Activated CD8-positive, alpha-beta memory T cell treated with anti-CD3 and anti-CD28 coated beads for 36 hours (primary cell): Measurements from ENCODE around the gene VAX1. TPM values are rescaled to one million over a fixed set of nuclear protein-coding genes. Genes with fewer than 3 reads are reported as not detected.
"Not testable (repeated sequence)": the region's sequence is repeated elsewhere in the genome, so short reads cannot be mapped to it uniquely, and the experiment has no call there.

Experiments
- CTCF ChIA-PET: fragments of 350-600 bp; sonication (Branson Sonifier 250); formaldehyde crosslinking; loops from one replicate; lab custom pipeline; 2021; ENCODE audit warnings: antibody characterized with exemption; lab: Charles Lee
- POLR2A ChIA-PET: fragments of 350-600 bp; sonication (Branson Sonifier 250); formaldehyde crosslinking; loops from one replicate; lab custom pipeline; 2021; ENCODE audit warnings: antibody characterized with exemption; lab: Charles Lee
- total RNA-seq, 2 experiments: library from RNA; stranded (reverse); gene quantifications; one replicate each; pipeline ENCODE4 v1.2.3, GENCODE V29; 2021

Gene VAX1
- total RNA-seq, 2 experiments from 2014 or later: not detected

DNA sequence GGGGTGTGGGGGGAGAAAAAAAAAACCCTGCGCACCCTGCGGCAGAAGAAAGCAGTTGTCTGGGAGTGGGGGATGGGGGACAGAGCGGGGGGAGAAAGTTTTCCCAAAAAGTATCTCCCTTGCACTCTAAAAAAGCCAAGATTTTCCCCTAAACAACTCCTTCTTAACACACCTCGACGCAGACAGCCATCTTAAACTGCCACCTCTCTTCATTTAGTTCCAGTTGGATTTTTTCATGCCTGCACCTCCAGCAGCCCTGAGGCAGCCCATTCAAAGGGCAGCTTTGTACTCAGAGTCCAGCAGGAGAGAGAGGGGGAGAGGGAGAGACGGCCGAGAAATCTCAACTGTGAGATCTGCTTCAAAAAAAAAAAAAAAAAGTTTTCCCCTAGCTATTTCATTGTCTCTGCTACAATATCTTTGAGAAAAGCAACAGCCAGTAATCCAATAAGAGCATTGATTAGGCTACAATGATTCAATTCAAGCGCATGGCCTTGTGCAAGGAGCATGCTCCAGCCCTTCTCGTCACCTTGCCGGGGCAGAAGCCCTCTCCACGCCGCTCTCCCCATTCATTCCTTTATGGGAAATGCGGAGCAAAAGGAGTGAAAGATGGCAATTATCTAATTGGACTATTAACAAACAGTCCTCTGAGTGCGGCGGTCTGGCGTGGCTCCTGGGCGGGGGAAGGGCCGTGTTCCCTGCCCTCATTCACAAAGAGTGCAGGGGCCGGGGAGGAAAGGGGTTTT, 939 bp upstream of the VAX1 start:
- ChIA-PET POLR2A (no interaction called here), CTCF (no interaction called here)

DNA sequence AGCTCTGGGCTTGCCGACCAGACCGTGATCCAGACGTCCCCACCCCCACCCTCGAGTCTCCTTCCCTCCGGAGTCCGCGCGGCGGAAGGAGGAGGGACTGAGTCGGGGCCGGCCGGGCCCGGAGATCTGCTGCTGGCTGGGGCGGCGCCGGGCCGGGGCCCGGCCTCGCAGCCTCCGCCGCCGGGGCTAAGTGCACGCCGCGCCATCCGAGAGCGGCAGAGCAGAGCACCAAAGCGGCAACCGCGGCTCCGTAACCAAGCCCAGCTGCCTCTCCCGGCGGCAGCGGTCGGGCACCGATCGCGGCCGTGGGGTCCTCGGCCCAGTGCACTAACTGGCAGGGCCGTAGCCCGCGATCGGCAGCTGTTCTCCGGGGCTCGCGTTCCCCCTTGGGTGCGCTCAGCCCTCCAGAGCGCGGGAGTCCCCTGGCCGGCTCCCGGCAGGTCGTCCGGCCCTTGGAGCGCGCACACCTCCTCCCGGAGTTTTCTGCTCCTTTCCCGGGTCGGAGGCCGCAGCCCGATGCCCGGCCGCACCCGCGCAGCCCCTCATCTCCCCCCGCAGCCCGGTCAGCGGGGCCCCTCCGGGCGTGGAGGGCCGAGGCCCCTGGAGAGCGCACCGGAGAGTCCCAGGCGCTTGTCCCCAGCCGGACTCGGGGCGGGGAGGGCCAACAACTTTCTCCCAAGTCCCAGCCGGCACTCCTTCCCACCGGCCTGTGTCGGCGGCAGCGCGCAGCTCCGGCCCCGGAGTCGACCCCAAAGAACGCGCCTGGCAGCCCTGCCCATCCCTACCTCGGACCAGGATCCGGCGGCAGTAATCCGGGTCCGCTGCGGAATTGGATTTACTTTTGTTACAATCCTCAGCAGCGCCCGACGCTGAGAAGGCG, 799 bp downstream of the VAX1 start:
- ChIA-PET CTCF (interaction anchor here (3.1 kb wide), 1 partner anchor 30 kb away, joined by 10 read pairs; no protein-coding TSS in a partner anchor), POLR2A (no interaction called here)

DNA sequence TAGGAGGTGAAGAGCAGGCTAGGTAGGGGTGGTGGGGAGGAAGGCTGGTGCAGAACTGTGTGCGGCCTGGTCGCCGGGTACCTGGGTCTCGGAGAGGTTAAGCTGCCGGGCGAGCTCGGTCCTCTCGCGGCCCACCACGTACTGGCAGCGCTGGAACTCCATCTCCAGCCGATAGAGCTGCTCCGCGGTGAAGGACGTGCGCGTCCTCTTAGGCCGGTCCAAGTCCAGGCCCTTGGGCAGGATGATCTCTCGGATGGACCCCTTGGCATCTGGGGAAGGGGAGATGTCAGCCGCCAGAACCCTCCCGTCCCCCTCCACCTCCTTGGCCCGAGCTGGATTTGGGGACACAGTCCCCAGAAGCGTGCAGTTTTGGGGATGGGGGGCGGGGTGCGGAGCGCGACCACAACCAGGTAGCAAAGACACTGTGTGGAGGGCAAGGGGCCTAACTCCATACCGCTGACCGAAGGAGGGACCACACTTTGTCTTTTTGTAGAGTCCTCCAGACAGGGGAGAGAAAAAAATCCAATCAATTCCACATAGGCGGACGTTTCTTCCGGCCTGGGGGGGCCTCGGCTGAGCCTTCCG, 1.6 kb downstream of the VAX1 start:
- ChIA-PET CTCF (interaction anchor here (1.1 to 3.1 kb wide), 2 partner anchors 31 to 39 kb away, joined by 4 to 10 read pairs; no protein-coding TSS in a partner anchor), POLR2A (no interaction called here)

DNA sequence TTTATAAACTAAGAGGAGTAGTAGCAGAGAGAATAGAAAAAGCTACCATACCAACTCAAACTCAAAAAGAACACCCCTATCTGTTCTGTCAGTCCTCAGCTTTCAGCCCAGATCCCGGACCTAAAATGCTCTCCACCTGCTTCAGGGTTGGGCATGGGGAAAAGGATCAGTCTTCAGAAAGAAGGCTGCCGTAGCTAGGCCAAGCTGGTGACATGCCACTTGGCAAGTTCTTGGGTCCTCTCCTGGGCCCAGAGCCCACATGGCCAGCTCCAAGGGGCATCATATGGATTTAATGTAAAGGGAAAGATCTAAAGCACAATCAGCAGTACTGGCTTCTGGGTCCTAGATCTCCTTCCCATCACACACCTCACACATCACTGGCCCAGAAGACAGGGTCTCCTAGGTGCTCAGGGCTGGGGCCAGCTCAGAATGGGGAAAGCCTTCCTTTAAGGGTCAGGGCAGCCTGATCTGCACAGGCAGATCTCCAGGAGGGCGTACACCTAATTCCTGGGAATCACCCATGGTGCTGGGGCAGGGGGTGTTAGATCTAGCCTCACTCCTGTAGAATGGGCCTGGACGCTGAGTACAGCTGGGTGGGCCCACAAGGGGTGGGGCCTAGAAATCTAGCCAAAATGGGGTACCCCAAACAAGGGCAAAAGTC, 2.5 kb downstream of the VAX1 start:
- ChIA-PET POLR2A (no interaction called here), CTCF (interaction anchor here (1.1 to 3.1 kb wide), 2 partner anchors 31 to 39 kb away, joined by 4 to 10 read pairs; no protein-coding TSS in a partner anchor)

DNA sequence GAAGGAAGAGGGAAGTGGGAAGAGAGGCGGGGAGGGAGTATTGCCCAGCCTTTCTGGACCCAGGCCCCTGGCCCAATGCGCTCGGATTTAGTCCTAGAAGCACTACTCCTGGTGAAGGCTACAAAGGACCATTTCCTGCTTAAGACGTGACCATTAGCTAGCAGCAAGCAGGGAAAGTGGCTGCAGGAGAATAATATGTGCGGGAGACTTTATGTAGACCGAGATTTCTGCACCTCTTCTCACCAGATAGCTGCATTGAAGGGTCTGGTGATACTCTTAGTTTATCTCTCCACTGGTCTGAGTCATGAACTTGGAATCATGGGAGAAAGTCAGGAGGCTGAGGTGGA, 3.1 kb downstream of the VAX1 start:
- POLR2A ChIA-PET: no interaction called here
- CTCF ChIA-PET: interaction anchor here (1.2 to 3.1 kb wide), 2 partner anchors 32 to 338 kb away, joined by 4 to 10 read pairs; no protein-coding TSS in a partner anchor

DNA sequence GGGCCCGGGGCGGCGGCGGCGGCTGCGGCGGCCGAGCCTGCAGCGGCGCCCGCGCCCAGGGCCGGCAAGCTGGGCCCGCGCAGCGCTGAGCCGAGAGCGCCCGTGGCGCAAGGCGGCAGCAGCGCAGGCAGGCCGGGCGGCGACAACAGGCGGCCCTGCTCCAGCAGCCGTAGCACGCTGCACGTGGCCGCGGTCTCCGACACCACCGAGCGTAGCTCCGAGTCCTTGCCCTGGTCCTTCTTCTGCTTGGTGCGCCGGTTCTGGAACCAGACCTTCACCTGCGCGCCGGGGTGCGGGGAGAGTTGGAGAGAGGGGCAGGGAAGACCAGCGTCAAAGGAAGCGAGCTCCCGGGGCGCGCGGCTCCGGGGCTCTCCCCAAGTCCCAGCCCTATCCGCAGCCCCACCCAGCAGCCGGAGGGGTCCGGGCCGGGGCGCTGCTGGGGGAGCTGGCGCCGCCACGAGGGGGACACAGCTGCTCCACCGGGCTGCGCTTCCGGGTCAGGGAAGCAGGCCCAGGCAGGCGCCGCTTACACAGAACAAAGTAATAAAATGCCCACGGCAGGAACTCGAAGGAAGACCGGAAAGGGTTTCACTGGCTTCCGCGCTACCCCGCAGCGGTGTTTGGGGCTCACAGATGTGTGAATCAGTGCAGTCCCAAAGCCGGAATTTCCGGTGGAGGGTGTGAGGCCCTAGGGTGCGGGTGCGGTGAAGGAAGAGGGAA, 3.6 kb downstream of the VAX1 start:
- ChIA-PET POLR2A (no interaction called here), CTCF (interaction anchor here (1.0 to 3.1 kb wide), 3 partner anchors 33 to 338 kb away, joined by 4 to 10 read pairs (median 4); no protein-coding TSS in a partner anchor)

DNA sequence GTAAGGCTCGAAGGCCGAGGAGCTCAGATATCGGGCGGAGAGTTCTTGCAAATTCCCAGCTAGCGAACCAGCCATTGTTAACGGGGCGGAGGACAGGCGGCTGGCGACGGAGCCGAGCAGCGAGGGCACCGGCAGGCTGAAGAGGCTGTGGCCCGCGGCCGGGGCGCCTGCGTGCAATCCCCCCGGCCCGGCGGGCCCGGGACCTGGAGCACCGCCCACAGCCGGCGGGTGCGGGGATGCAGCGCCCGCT, 4.1 kb downstream of the VAX1 start:
- ChIA-PET CTCF (interaction anchor here (1.0 to 1.2 kb wide), 2 partner anchors 41 to 337 kb away, joined by 4 read pairs; no protein-coding TSS in a partner anchor), POLR2A (no interaction called here)

DNA sequence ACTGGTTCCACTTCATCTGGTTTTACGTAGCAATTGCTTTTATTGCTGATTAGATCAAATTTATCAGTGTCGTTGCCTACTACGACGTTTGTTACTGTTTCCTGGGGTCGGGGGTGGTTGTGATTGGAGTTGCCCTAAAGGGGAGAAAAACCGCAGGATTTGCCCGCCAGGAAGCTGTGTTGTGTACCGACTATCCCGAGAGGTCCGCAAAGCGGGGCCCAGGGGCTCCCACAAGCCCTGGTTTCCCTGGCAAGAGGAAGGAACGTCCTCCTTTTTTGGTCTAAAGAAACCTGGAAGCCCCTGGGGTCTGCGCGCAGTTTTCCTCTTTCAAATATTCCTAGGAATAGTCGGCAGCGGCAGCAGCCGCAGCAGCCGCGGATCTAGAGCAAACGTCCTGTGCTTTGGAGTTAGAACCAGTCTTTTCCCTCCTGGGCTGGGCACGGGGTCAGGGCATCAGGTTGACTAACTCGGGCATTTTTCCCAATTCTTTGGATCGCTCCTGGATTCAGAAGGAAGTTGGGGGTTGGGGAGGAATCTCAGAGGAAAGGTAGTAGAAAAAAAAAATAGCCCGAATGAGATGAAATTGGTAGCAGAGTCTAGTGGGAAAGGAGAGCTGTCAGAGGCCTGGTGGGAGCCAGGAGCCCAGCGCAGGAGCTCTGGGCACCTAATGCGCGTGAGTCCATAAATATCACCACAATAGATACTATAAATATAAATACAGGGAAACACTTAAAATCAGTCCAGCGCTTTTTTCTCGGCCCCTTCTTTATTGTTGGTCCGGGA, 4.6 kb downstream of the VAX1 start:
- ChIA-PET CTCF (interaction anchor here (1.0 to 1.5 kb wide), 3 partner anchors 35 to 337 kb away, joined by 3 to 4 read pairs (median 4); no protein-coding TSS in a partner anchor), POLR2A (no interaction called here)

DNA sequence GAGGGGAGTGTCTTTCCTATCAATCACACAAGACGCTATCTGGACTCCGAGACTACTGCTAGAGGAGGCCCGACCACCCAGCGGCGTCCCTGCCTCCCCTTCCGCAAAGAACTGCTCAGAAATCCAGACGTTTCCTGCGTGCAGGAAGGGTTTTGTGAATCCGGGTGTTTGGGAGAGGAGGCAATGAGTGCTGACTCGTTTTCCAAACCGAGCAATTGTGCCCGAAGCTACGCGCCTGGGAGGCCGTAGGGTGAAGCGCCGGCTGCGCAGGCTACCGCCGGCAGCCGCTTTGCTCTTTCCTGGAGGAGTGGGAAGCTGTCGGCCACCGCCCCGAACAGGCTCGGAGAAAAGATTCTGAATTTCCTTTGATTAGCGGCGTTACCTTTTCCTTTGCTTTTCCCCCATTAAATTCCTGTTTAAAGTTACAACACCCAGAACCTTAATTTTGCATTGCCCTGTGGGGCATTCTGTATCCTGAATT, 5.3 kb downstream of the VAX1 start:
- ChIA-PET POLR2A (no interaction called here), CTCF (interaction anchor here (1.5 kb wide), 1 partner anchor 36 kb away, joined by 3 read pairs; no protein-coding TSS in a partner anchor)

DNA sequence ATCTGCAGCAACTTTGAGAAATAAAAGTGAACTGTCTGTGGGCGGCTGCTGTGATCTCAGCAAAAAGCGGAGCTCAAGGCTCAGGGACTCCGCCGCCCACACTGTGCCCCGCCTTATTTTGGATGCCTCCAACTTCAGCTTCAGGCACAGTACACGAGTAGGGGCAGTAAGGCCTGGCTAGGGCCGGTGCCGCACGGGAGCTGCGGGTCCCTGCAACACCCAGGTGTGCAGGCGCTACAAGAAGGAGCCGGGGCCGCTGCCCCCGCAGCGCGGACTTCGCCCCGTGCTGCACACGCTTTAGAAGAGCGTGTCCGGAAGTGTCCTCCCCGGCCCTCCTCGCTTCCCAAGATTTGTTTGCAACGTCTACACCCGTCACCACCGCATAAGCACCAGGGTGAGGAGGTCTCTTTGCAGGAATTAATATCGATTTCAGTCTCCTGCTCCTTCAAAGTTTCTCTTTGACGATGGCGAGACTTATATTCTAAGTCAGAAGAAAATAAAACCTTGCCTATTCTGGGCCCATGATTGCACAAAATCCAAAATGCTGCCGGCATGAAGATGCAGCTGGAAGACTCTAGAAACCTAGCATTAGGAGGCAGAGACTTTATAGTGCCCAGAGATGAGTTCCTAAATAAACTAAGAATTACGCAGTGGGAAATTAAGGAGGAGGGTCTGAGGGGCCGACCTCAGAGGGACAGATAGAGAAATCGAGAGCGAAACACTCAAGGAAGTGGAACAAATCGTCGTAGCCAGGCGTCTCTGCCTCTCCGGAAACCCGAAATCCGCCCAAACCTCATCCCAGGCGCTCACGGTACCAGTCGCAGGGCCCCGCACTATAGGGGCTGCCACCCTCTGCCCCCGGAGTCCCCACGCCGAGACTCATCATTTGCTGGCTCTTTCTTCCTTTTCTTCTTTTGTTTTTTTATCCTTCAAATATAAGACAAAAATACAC, 6.4 kb downstream of the VAX1 start:
- CTCF ChIA-PET: interaction anchor here (1.1 to 1.3 kb wide), 2 partner anchors 36 to 43 kb away, joined by 3 to 5 read pairs; no protein-coding TSS in a partner anchor
- POLR2A ChIA-PET: no interaction called here

DNA sequence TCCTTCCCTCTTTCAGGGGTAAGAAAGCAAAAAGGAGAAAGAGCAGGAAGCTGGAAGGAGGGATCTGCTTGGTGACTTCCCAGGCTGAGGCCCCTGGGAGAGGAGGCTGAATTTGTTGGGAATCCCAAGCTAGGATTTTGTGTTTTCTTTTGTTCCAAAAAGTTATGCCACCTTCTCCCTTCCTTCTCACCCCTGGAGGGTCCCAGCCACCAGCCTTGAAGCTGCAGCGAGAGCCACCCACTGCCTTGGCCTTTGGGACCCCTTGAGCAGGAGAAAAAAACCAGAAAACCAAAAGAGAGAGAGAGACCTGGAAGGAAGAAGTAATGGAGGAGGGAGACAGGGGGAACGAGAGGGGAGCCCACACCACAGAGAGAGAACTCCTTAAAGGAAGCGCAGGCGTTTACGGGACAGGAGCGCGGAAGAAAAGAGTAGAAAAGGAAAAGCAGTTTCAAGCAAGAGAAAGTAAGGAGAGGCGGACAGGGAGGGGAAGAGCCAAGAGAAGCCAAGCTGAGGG, 7.2 kb downstream of the VAX1 start:
- POLR2A ChIA-PET: no interaction called here
- CTCF ChIA-PET: interaction anchor here (1.1 to 1.3 kb wide), 2 partner anchors 37 to 44 kb away, joined by 3 to 5 read pairs; no protein-coding TSS in a partner anchor

DNA sequence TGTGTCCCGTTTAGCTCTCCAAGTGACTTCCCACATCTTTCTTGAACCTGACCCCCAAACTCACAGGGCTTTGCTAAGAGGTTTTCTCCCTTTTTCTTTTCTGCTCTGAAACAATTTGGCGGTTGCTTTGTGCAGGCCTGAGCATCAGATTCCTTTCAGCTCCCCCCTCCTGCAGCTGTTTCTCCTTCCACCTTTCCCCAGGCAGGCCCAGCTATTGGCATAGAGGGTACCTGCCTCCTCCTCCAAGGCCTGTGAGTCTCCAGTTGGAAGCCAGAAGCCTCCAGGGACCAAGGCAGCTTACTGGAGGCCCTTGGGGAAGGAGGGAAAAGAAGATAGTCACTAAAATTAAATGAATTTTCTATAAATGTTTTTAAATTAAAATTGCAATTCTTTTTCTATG, 7.7 kb downstream of the VAX1 start:
- ChIA-PET POLR2A (no interaction called here), CTCF (interaction anchor here (1.1 kb wide), 1 partner anchor 37 kb away, joined by 3 read pairs; no protein-coding TSS in a partner anchor)

DNA sequence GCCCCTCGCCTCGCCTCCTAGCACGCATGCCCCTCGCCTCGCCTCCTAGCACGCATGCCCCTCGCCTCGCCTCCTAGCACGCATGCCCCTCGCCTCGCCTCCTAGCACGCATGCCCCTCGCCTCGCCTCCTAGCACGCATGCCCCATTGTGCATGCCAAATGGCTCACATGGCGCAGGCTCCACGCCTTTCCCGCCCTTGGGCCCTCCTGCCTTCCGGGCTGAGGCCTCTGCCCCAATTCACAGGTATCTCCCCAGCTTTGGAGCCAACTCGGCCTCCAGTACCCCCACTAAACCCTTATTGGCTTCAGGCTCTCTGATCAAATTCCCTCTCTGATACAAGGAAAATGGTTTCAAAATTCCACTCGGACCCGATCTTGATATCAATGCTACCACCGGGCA, 11.4 kb downstream of the VAX1 start:
- POLR2A ChIA-PET, CTCF ChIA-PET: not testable (repeated sequence)

DNA sequence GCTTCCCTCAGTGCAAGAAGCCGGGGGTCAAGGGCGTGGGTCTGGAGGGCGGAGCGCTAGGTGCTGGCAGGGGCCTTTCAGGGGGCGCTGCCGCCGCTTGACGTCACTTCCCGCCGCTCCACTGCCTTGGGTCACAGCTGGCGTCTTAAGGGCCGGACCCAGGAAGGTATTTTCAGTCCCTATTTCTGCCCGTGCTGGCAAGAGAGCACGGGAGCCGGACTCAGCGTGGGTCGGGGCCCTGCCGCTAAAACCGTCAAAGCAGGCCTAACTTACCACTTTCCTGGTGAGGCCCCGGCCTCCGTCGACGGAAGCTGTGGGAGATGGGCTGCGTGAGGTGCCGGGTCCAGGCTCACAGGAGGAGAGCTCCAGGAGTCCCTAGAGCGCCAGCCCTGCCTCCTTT, 12.0 kb downstream of the VAX1 start:
- POLR2A ChIA-PET: no interaction called here

DNA sequence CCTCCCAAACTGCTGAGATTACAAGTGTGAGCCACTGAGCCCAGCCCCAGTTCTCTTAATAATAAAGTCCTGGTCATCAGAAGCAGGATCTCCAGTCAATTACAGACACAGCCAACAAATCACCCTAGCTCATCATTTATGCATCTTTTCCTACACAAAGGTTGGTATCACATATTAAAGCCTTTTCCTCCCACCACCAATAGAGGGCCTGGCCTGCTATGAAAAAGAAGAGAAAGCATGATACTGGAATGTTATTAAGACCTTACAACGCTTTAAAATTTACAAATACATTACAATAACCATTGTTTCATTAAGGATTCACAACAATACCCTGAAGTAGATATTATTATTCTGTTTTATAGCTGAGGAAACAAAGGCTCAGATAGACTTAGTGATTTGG, 25.9 kb downstream of the VAX1 start:
- POLR2A ChIA-PET: no interaction called here
- CTCF ChIA-PET: no interaction called here

More for the DNA sequence above, 12.0 kb downstream of the VAX1 start:
- CTCF ChIA-PET: no interaction called here

DNA sequence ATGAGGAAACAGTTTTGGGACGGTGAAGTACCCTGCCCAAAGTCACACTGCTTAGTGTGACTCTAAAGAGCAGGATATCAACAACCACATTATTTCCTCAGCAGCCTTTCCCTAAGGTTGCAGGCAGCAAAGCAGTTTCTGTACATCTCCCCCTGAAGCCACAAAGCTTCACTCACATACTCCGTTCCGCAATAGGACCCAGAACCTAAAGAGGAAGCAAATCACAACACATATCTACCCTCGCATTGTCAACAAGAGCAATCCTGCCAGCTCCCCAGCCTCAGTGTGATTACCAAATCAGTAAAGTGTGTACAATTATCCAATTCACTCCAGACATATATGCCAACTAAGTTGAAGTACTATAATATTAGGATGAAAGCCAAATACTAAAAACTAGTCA, 30.8 kb downstream of the VAX1 start:
- CTCF ChIA-PET: interaction anchor here (0.6 kb wide), 1 partner anchor 154 kb away, joined by 4 read pairs; no protein-coding TSS in a partner anchor
- POLR2A ChIA-PET: no interaction called here
